ENCODE results near the gene C20orf204.

Gene C20orf204

DNA sequence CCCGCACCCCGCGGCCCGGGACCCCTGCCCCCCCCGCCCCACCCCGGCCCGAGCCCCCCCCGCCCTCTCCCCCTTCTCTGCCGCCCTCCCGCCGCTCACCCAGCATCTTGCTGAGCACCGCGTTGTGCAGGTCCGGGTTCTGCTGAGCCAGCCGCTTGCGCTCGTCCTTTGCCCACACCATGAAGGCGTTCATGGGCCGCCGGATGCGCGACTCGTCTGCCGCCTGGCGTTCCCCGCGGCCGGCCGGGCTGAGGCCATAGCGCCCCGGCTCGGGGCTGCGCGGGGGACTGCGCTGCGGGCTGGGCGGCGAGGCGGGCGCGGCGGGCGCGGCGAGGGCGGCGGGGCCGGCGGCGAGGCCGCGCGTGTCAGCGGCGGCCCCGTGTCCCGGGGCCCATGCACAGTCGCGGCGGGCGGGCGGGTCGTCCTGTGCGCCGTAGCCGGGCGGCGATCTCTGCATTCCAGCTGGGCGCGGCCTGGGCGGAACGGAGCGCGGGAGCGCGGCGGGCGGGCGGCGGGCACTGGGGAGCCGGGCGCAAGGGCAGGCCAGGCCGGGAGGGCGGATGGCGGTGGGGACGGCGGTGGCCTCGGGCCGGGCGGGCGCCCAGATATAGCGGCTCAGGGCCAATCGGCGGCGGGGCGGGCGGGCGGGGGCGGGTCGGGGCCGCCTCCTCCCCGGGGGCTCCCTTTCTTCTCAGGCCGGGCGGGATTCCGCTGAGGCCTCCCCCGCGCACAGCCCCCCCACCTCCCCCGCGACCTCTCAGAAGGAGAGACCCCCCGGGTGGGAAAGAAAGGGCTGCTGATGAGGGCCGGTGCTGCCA is 13.3 kb downstream of the C20orf204 start, which contains the start of gene SOX18:
Gene SOX18, minus strand, starts transcription at position 580 of the 818 bp plus-strand sequence. Its CDS starts 123 bp downstream, at position 457.
- peak within 1 kb of the TSS; percentile 33 to 72 for H3K4me3 ChIP-seq (ENCODE audit: low read length in 2 of 2)
- peak within 1 kb of the TSS; percentile 80 for H3K4me2 ChIP-seq (ENCODE audit: insufficient read depth, low read length, poor library complexity, severe bottlenecking)
- H3K4ac ChIP-seq (ENCODE audit: low read length): peak within 1 kb of the TSS; percentile 37
- H3K27ac ChIP-seq (replicated peaks; ENCODE audit: low read length): no peak within 1 kb of the TSS
- peak within 1 kb of the TSS; percentile 75 for H2BK15ac ChIP-seq (ENCODE audit: low read length)
- H3K4me1 ChIP-seq (ENCODE audit: control insufficient read depth in 2 of 2, insufficient read depth in 1 of 2, low read depth in 1 of 2, low read length in 2 of 2): peaks cover 8 to 19% of the 10 kb centered on the region in 2 donors
- H3K9ac ChIP-seq (ENCODE audit: low read depth, low read length, poor library complexity): peak within 1 kb of the TSS; percentile 70
- peak within 1 kb of the TSS; percentile 61 for H2BK120ac ChIP-seq (ENCODE audit: low read depth, low read length)
- WGBS, 2 donors (ENCODE audit: extremely low coverage in 2 of 2, insufficient read length in 2 of 2, insufficient replicate concordance in 1 of 2): no CpG with 5 or more reads among the region's 111 CpGs
- no peaks in the 10 kb centered on the region for H3K79me1 ChIP-seq (ENCODE audit: low read depth, low read length)
- DNase-seq (ENCODE audit: low spot score): no peak
- H4K91ac ChIP-seq (ENCODE audit: low read depth, low read length, poor library complexity): no peak within 1 kb of the TSS
- H2AFZ ChIP-seq (ENCODE audit: low read length): peak within 1 kb of the TSS; percentile 68
- peak within 1 kb of the TSS; percentile 73 for H3K23ac ChIP-seq (ENCODE audit: low read depth, low read length, poor library complexity)
- H3K14ac ChIP-seq (ENCODE audit: low read length): peak within 1 kb of the TSS; percentile 99
- peak within 1 kb of the TSS; percentile 41 for H2BK12ac ChIP-seq (ENCODE audit: low read length)
- peak within 1 kb of the TSS; percentile 89 for H3K18ac ChIP-seq (ENCODE audit: low read length)
- peak within 1 kb of the TSS; percentile 99 for H2AK5ac ChIP-seq (ENCODE audit: low read depth, low read length)
- H3K9me3 ChIP-seq (replicated peaks in 1 of 2; ENCODE audit: control insufficient read depth in 2 of 2, insufficient read depth in 1 of 2, low read depth in 1 of 2, low read length in 2 of 2): peaks cover 0 to 2% of the 10 kb centered on the region in 2 donors
- no peak within 1 kb of the TSS for H4K8ac ChIP-seq (ENCODE audit: low read depth, low read length)
- no peaks in the 10 kb centered on the region for H3K36me3 ChIP-seq (replicated peaks in 1 of 2; ENCODE audit: control insufficient read depth in 2 of 2, insufficient read depth in 2 of 2, low read length in 2 of 2)
- no peak within 1 kb of the TSS for H2BK5ac ChIP-seq (ENCODE audit: low read length)
- H3K27me3 ChIP-seq (ENCODE audit: control insufficient read depth in 3 of 3, insufficient read depth in 3 of 3, low read depth in 1 of 3, low read length in 3 of 3): peaks cover 25 to 93% (median 61%) of the 10 kb centered on the region in 3 experiments

DNA sequence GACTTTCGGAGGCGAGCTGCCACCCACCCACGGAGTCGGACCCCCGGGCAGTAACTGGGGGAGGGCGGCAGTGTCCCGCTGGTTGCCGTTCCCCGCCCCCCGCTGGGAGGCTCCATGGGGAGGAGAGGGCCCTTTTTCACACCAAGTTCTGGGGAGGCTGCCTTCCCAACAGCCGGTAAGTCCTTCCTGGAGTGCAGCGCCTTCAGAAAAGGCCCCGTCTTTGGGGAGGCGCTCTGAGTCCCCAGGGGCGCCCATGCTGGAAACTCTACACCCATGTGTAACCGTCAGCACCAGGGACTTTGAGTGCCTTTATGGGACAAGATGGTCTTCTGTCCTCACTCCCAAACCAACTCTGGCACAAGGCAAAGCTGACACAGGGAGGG is 13.9 kb downstream of the C20orf204 start:
- H3K36me3 ChIP-seq (replicated peaks in 1 of 2; ENCODE audit: control insufficient read depth in 2 of 2, insufficient read depth in 2 of 2, low read length in 2 of 2): no peaks in the 10 kb centered on the region
- no peak overlapping the region for H3K23ac ChIP-seq (ENCODE audit: low read depth, low read length, poor library complexity)
- no peak overlapping the region for H4K91ac ChIP-seq (ENCODE audit: low read depth, low read length, poor library complexity)
- H2AK5ac ChIP-seq (ENCODE audit: low read depth, low read length): peak overlapping the region; percentile 99
- H3K9me3 ChIP-seq (replicated peaks in 1 of 2; ENCODE audit: control insufficient read depth in 2 of 2, insufficient read depth in 1 of 2, low read depth in 1 of 2, low read length in 2 of 2): peaks cover 0 to 2% of the 10 kb centered on the region in 2 donors
- no peak overlapping the region for H2BK120ac ChIP-seq (ENCODE audit: low read depth, low read length)
- peak overlapping the region; percentile 89 for H3K18ac ChIP-seq (ENCODE audit: low read length)
- peaks cover 12 to 22% of the 10 kb centered on the region in 2 donors for H3K4me1 ChIP-seq (ENCODE audit: control insufficient read depth in 2 of 2, insufficient read depth in 1 of 2, low read depth in 1 of 2, low read length in 2 of 2)
- H3K4me2 ChIP-seq (ENCODE audit: insufficient read depth, low read length, poor library complexity, severe bottlenecking): peak overlapping the region; percentile 18
- no CpG with 5 or more reads among the region's 16 CpGs for WGBS, 2 donors (ENCODE audit: extremely low coverage in 2 of 2, insufficient read length in 2 of 2, insufficient replicate concordance in 1 of 2)
- peaks cover 23 to 87% (median 55%) of the 10 kb centered on the region in 3 experiments for H3K27me3 ChIP-seq (ENCODE audit: control insufficient read depth in 3 of 3, insufficient read depth in 3 of 3, low read depth in 1 of 3, low read length in 3 of 3)
- H4K8ac ChIP-seq (ENCODE audit: low read depth, low read length): no peak overlapping the region
- H2BK15ac ChIP-seq (ENCODE audit: low read length): peak overlapping the region; percentile 75
- no peak for DNase-seq (ENCODE audit: low spot score)
- no peaks in the 10 kb centered on the region for H3K79me1 ChIP-seq (ENCODE audit: low read depth, low read length)
- H2AFZ ChIP-seq (ENCODE audit: low read length): no peak overlapping the region
- peak overlapping the region; percentile 99 for H3K14ac ChIP-seq (ENCODE audit: low read length)
- peak overlapping the region; percentile 44 for H3K9ac ChIP-seq (ENCODE audit: low read depth, low read length, poor library complexity)
- H3K4me3 ChIP-seq (ENCODE audit: low read length in 2 of 2): peak overlapping the region in 1 of 2 donors; percentile 9
- H3K4ac ChIP-seq (ENCODE audit: low read length): no peak overlapping the region
- H2BK12ac ChIP-seq (ENCODE audit: low read length): peak overlapping the region; percentile 24
- H2BK5ac ChIP-seq (ENCODE audit: low read length): no peak overlapping the region
- no peak overlapping the region for H3K27ac ChIP-seq (replicated peaks; ENCODE audit: low read length)

DNA sequence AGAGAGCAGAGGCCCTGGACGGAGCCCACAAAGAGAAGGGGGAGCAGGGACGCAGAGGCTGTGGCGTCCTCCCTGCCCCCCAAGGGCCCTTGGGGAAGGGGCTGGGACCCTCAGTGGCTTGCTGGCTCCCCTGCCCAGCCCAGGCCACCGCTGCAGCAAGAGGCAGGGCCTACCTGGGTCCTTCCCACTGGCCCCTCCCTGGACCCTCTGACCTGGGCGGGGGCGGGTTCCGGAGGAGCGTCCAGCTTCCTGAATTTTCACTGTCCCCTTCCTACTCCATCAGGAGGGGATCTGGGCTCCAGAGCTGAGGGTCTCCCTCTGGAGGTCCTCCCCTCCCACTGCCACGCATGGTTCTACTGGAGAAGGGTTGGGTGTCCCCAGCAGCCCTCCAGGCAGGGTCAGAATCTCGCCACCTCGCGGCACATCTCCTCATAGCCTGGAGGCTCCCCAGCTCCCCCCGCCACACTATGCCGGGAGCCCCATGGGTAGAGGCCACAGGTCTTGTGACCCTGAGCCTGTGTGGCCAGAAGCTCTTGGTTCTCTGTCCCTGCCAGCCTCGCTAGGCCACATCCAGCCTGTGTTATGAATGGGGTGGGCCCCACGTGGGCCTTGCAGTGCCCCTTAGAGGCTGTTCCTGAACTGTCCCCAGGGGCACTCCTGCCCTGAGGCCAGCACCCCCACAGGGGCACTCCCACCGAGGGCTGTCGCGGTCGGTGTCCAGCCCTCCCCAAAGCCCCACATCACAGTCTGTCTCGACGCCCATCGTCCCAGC is 14.5 kb downstream of the C20orf204 start:
- no peaks in the 10 kb centered on the region for H3K36me3 ChIP-seq (replicated peaks in 1 of 2; ENCODE audit: control insufficient read depth in 2 of 2, insufficient read depth in 2 of 2, low read length in 2 of 2)
- H2BK15ac ChIP-seq (ENCODE audit: low read length): peak overlapping the region; percentile 75
- H3K14ac ChIP-seq (ENCODE audit: low read length): no peak overlapping the region
- H2BK120ac ChIP-seq (ENCODE audit: low read depth, low read length): peak overlapping the region; percentile 61
- no peak overlapping the region for H3K4me2 ChIP-seq (ENCODE audit: insufficient read depth, low read length, poor library complexity, severe bottlenecking)
- peaks cover 15 to 22% of the 10 kb centered on the region in 2 donors for H3K4me1 ChIP-seq (ENCODE audit: control insufficient read depth in 2 of 2, insufficient read depth in 1 of 2, low read depth in 1 of 2, low read length in 2 of 2)
- H4K91ac ChIP-seq (ENCODE audit: low read depth, low read length, poor library complexity): no peak overlapping the region
- H3K9ac ChIP-seq (ENCODE audit: low read depth, low read length, poor library complexity): no peak overlapping the region
- no peak for DNase-seq (ENCODE audit: low spot score)
- H2BK12ac ChIP-seq (ENCODE audit: low read length): peak overlapping the region; percentile 24
- no peak overlapping the region for H3K27ac ChIP-seq (replicated peaks; ENCODE audit: low read length)
- no CpG with 5 or more reads among the region's 23 CpGs for WGBS, 2 donors (ENCODE audit: extremely low coverage in 2 of 2, insufficient read length in 2 of 2, insufficient replicate concordance in 1 of 2)
- H3K9me3 ChIP-seq (replicated peaks in 1 of 2; ENCODE audit: control insufficient read depth in 2 of 2, insufficient read depth in 1 of 2, low read depth in 1 of 2, low read length in 2 of 2): peaks cover 0 to 2% of the 10 kb centered on the region in 2 donors
- H3K27me3 ChIP-seq (ENCODE audit: control insufficient read depth in 3 of 3, insufficient read depth in 3 of 3, low read depth in 1 of 3, low read length in 3 of 3): peaks cover 23 to 81% (median 50%) of the 10 kb centered on the region in 3 experiments
- peak overlapping the region; percentile 99 for H2AK5ac ChIP-seq (ENCODE audit: low read depth, low read length)
- no peak overlapping the region for H3K4me3 ChIP-seq (ENCODE audit: low read length in 2 of 2)
- peak overlapping the region; percentile 89 for H3K18ac ChIP-seq (ENCODE audit: low read length)
- no peak overlapping the region for H2AFZ ChIP-seq (ENCODE audit: low read length)
- H2BK5ac ChIP-seq (ENCODE audit: low read length): peak overlapping the region; percentile 90
- H3K79me1 ChIP-seq (ENCODE audit: low read depth, low read length): no peaks in the 10 kb centered on the region
- H3K23ac ChIP-seq (ENCODE audit: low read depth, low read length, poor library complexity): peak overlapping the region; percentile 65
- H4K8ac ChIP-seq (ENCODE audit: low read depth, low read length): no peak overlapping the region
- peak overlapping the region; percentile 37 for H3K4ac ChIP-seq (ENCODE audit: low read length)
